Activated CD4-positive, alpha-beta T cell treated with anti-CD3 and anti-CD28 coated beads, Interleukin-2, amount 10 ng/mL, durations not matched to agents 7 days and 5 days (primary cell): ENCODE measurements around the gene ARID5B. TPM values are rescaled to one million over a fixed set of nuclear protein-coding genes. Genes with fewer than 3 reads are reported as not detected.

Experiments
- CTCF ChIA-PET: fragments of 350-600 bp; sonication (Branson Sonifier 250); formaldehyde crosslinking; loops from one replicate; lab custom pipeline; 2021; ENCODE audit warnings: antibody characterized with exemption; lab: Charles Lee
- POLR2A ChIA-PET: fragments of 350-600 bp; sonication (Branson Sonifier 250); formaldehyde crosslinking; loops from one replicate; lab custom pipeline; 2021; ENCODE audit warnings: antibody characterized with exemption; lab: Charles Lee
- DNase-seq: peaks from one replicate; pipeline ENCODE4 v3.0.0-alpha.2; 2020
- H3K27ac Mint-ChIP-seq: one replicate; pipeline ENCODE4 v1.8.0; 2021; ENCODE audit warnings: mild to moderate bottlenecking, moderate library complexity, mixed read lengths
- H3K27me3 Mint-ChIP-seq: one replicate; pipeline ENCODE4 v1.8.0; 2021; ENCODE audit warnings: mixed read lengths
- H3K36me3 Mint-ChIP-seq: one replicate; pipeline ENCODE4 v1.8.0; 2021; ENCODE audit warnings: low read depth, mixed read lengths
- H3K4me1 Mint-ChIP-seq: one replicate; pipeline ENCODE4 v1.8.0; 2021; ENCODE audit warnings: mixed read lengths
- H3K4me3 Mint-ChIP-seq: one replicate; pipeline ENCODE4 v1.8.0; 2021; ENCODE audit warnings: mild to moderate bottlenecking, moderate library complexity, mixed read lengths
- H3K9me3 Mint-ChIP-seq: one replicate; pipeline ENCODE4 v1.8.0; 2021; ENCODE audit warnings: mixed read lengths
- total RNA-seq, 2 experiments: library from RNA; stranded (reverse); gene quantifications; one replicate each; pipeline ENCODE4 v1.2.3, GENCODE V29; 2021

Gene ARID5B
- total RNA-seq, 2 experiments from 2014 or later: 41.2 to 42.9 TPM

DNA sequence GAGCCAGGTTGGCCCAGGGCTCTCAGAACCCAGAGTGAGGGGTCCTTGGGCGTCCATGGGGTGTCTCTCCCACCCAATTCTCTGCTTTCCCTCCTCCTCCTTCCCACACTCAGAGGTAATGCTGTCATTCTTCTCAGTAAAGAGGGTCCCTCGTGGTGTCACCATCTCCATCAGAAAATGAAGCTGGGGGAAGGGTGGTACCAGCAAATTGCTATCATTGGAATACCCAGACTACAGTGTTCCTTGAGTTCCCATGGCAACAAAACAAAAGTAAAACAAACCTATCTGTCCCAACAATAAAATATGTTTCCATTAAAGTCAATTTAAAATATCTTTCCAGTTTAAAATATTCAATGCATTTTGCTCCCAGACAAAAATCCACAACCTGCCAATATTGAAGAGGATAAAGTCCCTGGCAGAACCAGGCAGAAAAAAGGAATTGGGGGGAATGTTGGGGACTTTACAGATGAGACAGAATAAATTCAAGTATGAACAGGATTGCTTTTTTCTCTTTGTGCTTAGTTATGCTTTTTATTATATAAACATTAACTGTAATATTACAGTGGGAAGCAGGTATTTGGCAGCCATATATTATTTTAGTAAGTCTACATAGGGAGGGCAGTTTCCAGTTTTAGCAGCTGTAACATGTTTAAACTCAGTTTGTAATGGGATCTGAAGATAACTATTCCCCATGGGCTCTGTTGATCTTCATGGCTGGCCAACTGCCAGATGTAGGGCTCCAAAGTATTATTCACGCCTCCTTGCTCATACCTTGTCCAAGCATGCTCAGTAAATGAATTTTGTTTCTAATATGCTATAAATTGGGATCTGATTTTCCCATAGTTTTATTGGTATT, 182.1 kb downstream of the ARID5B start:
- CTCF ChIA-PET: interaction anchor here (1.0 to 1.7 kb wide), 3 partner anchors 12 to 45 kb away, joined by 3 to 6 read pairs (median 3); no protein-coding TSS in a partner anchor
- POLR2A ChIA-PET: no interaction called here
- peaks cover 77% of the 10 kb centered on the region for H3K4me1 Mint-ChIP-seq
- peaks cover 14% of the 10 kb centered on the region for H3K9me3 Mint-ChIP-seq
- peak overlapping the region; percentile 90 for H3K27ac Mint-ChIP-seq
- no peak for DNase-seq
- H3K4me3 Mint-ChIP-seq: peak overlapping the region; percentile 59
- H3K36me3 Mint-ChIP-seq: peaks cover 80% of the 10 kb centered on the region
- H3K27me3 Mint-ChIP-seq: no peaks in the 10 kb centered on the region

DNA sequence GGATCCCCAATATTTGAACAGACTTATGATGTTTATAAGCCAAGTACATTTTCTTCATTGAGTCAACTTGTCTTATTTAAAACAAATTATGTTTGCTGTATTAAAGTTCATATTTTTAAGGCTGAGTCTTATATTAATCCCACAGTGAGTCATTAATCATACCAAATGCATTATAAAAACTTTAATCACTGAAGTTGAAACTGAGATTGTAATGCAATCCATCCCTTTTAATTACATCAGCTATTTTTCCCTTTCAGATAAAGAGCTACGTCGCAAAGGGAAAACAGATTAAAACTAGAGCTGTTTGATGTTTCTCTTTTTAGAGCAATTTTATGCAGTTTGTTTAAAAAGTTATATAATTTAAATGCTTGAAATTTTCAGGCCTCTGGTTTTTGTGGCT, 183.0 kb downstream of the ARID5B start:
- Mint-ChIP-seq H3K4me3 (no peak overlapping the region), H3K27me3 (no peaks in the 10 kb centered on the region), H3K27ac (peak overlapping the region; percentile 87), H3K36me3 (peaks cover 81% of the 10 kb centered on the region), H3K4me1 (peaks cover 79% of the 10 kb centered on the region), H3K9me3 (peaks cover 13% of the 10 kb centered on the region)
- DNase-seq: no peak
- ChIA-PET CTCF (interaction anchor here (1.0 to 1.7 kb wide), 3 partner anchors 13 to 51 kb away, joined by 3 to 6 read pairs (median 3); no protein-coding TSS in a partner anchor), POLR2A (interaction anchor here (0.5 kb wide), 1 partner anchor 184 kb away, joined by 3 read pairs; no protein-coding TSS in a partner anchor)

DNA sequence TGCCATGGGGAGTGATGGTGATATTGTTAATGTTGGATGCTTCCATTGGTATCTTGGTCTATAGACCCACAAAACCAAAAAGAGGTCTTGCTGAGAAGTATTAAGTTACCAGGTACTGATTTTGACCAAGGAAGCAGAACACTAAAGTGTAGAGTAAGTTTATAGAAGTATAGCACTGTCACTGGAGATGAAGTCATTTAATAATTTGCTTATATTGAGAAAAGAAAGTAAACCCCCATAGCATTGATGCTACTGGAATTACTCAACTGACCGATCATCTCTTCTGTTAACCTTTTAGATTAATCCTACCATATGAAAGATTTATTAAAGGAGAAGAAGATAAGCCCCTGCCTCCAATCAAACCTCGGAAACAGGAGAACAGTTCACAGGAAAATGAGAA, 183.9 kb downstream of the ARID5B start:
- DNase-seq: no peak
- CTCF ChIA-PET: interaction anchor here (1.0 to 1.7 kb wide), 4 partner anchors 13 to 50 kb away, joined by 3 to 6 read pairs (median 4); no protein-coding TSS in a partner anchor
- Mint-ChIP-seq H3K4me3 (no peak overlapping the region), H3K4me1 (peaks cover 78% of the 10 kb centered on the region), H3K27me3 (no peaks in the 10 kb centered on the region), H3K36me3 (peaks cover 81% of the 10 kb centered on the region), H3K9me3 (peaks cover 6% of the 10 kb centered on the region), H3K27ac (peak overlapping the region; percentile 64)
- POLR2A ChIA-PET: no interaction called here

DNA sequence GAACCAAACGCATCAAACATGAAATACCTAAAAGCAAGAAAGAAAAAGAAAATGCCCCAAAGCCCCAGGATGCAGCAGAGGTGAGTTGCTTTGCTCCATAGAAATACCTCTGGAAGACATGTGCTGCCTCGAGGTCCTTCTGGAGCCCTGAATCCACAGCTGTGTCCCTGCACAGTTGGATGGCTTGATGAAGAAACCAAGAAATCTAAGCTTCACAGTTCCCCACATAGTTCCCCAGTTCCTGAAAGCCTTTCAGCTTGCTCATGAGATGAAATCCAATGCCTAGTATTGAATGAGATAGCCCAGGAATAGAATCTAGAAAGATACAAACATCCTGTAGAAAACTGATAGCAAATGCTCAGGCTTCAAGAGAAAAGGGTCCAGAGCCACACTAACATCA, 184.3 kb downstream of the ARID5B start:
- peaks cover 4% of the 10 kb centered on the region for H3K9me3 Mint-ChIP-seq
- ChIA-PET POLR2A (no interaction called here), CTCF (interaction anchor here (1.0 to 1.4 kb wide), 2 partner anchors 14 to 29 kb away, joined by 3 to 4 read pairs; no protein-coding TSS in a partner anchor)
- H3K27ac Mint-ChIP-seq: peak overlapping the region; percentile 64
- no peak for DNase-seq
- H3K4me1 Mint-ChIP-seq: peaks cover 74% of the 10 kb centered on the region
- H3K36me3 Mint-ChIP-seq: peaks cover 82% of the 10 kb centered on the region
- no peak overlapping the region for H3K4me3 Mint-ChIP-seq
- no peaks in the 10 kb centered on the region for H3K27me3 Mint-ChIP-seq

GRCh38 chr10:62087329-62087728, 185.8 kb downstream of the ARID5B start:
- Mint-ChIP-seq H3K4me1 (peaks cover 65% of the 10 kb centered on the region), H3K4me3 (no peak overlapping the region), H3K27ac (no peak overlapping the region), H3K36me3 (peaks cover 87% of the 10 kb centered on the region), H3K9me3 (peaks cover 4% of the 10 kb centered on the region), H3K27me3 (no peaks in the 10 kb centered on the region)
- ChIA-PET POLR2A (interaction anchor here (0.6 kb wide), 2 partner anchors 25 to 282 kb away, joined by 3 to 6 read pairs; no protein-coding TSS in a partner anchor), CTCF (interaction anchor here (1.0 to 1.4 kb wide), 4 partner anchors 8 to 147 kb away, joined by 3 to 4 read pairs (median 3); no protein-coding TSS in a partner anchor)
- DNase-seq: no peak

DNA sequence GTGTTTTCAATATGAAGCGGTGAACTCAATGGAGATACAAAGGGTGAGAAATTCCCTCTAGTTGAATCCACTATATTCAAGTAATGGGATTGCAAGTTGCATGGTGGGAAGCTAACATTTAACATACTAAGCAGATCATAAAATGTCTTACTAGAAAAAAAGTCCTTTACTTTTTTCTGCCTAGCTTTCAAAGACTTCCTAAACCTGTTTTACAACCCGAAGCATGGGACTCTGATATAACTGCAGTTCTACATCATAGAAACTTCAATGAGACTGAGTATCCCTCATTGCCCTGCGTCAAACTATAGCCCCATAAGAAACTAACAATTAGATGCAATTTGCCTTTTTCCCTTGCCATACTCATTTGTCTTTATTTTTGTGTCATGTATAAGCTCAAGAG, 187.3 kb downstream of the ARID5B start:
- Mint-ChIP-seq H3K4me3 (no peak overlapping the region), H3K9me3 (peaks cover 4% of the 10 kb centered on the region), H3K36me3 (peaks cover 94% of the 10 kb centered on the region), H3K27me3 (no peaks in the 10 kb centered on the region), H3K27ac (peak overlapping the region; percentile 26), H3K4me1 (peaks cover 59% of the 10 kb centered on the region)
- CTCF ChIA-PET: interaction anchor here (0.6 to 1.6 kb wide), 7 partner anchors 13 to 505 kb away, joined by 3 read pairs; no protein-coding TSS in a partner anchor
- no peak for DNase-seq
- POLR2A ChIA-PET: no interaction called here

DNA sequence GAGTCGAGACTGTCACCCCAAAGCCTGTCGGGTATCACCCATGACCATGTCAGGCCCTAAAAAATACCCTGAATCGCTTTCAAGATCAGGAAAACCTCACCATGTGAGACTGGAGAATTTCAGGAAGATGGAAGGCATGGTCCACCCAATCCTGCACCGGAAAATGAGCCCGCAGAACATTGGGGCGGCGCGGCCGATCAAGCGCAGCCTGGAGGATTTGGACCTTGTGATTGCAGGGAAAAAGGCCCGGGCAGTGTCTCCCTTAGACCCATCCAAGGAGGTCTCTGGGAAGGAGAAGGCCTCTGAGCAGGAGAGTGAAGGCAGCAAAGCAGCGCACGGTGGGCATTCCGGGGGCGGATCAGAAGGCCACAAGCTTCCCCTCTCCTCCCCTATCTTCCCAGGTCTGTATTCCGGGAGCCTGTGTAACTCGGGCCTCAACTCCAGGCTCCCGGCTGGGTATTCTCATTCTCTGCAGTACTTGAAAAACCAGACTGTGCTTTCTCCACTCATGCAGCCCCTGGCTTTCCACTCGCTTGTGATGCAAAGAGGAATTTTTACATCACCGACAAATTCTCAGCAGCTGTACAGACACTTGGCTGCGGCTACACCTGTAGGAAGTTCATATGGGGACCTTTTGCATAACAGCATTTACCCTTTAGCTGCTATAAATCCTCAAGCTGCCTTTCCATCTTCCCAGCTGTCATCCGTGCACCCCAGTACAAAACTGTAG, 191.0 kb downstream of the ARID5B start:
- Mint-ChIP-seq H3K27me3 (no peaks in the 10 kb centered on the region), H3K36me3 (peaks cover 93% of the 10 kb centered on the region), H3K4me3 (no peak overlapping the region), H3K4me1 (peaks cover 49% of the 10 kb centered on the region), H3K9me3 (peaks cover 6% of the 10 kb centered on the region), H3K27ac (no peak overlapping the region)
- DNase-seq: no peak
- ChIA-PET POLR2A (interaction anchor here (0.6 kb wide), 1 partner anchor 190 kb away, joined by 6 read pairs; no protein-coding TSS in a partner anchor), CTCF (interaction anchor here (1.3 kb wide), 1 partner anchor 17 kb away, joined by 3 read pairs; no protein-coding TSS in a partner anchor)

GRCh38 chr10:62093863-62094291, 192.4 kb downstream of the ARID5B start:
- Mint-ChIP-seq H3K9me3 (peaks cover 6% of the 10 kb centered on the region), H3K27ac (no peak overlapping the region), H3K4me1 (peaks cover 49% of the 10 kb centered on the region), H3K36me3 (peaks cover 91% of the 10 kb centered on the region), H3K27me3 (no peaks in the 10 kb centered on the region), H3K4me3 (no peak overlapping the region)
- ChIA-PET POLR2A (no interaction called here), CTCF (interaction anchor here (1.3 kb wide), 1 partner anchor 18 kb away, joined by 3 read pairs; no protein-coding TSS in a partner anchor)
- DNase-seq: no peak

GRCh38 chr10:62095181-62096122, 194.0 kb downstream of the ARID5B start:
- no peaks in the 10 kb centered on the region for H3K27me3 Mint-ChIP-seq
- no peak for DNase-seq
- H3K36me3 Mint-ChIP-seq: peaks cover 78% of the 10 kb centered on the region
- peaks cover 36% of the 10 kb centered on the region for H3K4me1 Mint-ChIP-seq
- POLR2A ChIA-PET: no interaction called here
- CTCF ChIA-PET: interaction anchor here (1.4 kb wide), 1 partner anchor 9 kb away, joined by 3 read pairs; no protein-coding TSS in a partner anchor
- H3K4me3 Mint-ChIP-seq: no peak overlapping the region
- H3K9me3 Mint-ChIP-seq: peaks cover 6% of the 10 kb centered on the region
- no peak overlapping the region for H3K27ac Mint-ChIP-seq

DNA sequence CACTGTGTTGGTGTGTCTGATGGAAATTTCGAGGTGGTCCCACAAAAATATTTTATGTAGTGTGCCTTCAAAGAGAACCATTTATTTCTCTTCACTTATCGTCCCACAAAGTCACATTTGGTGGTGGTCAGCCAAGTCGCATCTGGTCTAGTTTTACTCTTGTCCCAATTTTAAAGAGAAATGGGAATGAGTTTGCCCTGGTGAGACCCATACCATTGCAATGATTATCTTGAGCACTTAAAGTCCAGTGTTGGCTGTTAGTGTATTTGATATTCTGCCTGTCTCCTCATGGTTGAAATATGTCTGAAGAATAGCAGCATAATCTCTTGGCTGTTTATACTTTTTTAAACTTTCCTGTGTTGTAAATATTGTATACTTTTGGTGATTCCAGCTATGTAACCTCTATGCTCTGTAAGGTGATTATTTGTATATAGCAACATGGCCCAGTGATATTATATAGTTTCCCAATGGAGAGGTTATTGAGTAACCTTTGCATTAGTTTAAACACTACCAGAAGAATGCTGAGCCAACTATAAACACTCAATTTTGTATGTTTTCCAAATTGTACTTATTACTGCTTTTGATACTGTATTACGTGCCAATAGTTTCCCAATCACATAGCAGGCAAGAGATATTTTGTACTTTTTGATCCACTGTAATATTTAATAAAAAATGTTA, 194.9 kb downstream of the ARID5B start:
- Mint-ChIP-seq H3K27ac (no peak overlapping the region), H3K36me3 (peaks cover 69% of the 10 kb centered on the region), H3K27me3 (no peaks in the 10 kb centered on the region), H3K4me1 (peaks cover 36% of the 10 kb centered on the region), H3K9me3 (peaks cover 6% of the 10 kb centered on the region), H3K4me3 (no peak overlapping the region)
- CTCF ChIA-PET: interaction anchor here (1.4 kb wide), 2 partner anchors 8 to 47 kb away, joined by 3 read pairs; no protein-coding TSS in a partner anchor
- DNase-seq: no peak
- POLR2A ChIA-PET: no interaction called here
